Common myeloid progenitor, CD34-positive (primary cell): ENCODE data around the gene STAMBP.

Experiments
- CTCF ChIA-PET: fragments of 350-600 bp; sonication (Branson Sonifier 250); formaldehyde crosslinking; loops from one replicate; lab custom pipeline; 2021; ENCODE audit warnings: antibody characterized with exemption; lab: Charles Lee
- POLR2A ChIA-PET: fragments of 350-600 bp; sonication (Branson Sonifier 250); formaldehyde crosslinking; loops from one replicate; lab custom pipeline; 2021; ENCODE audit warnings: antibody characterized with exemption; lab: Charles Lee
- DNase-seq, 3 donors: peaks; one replicate each; pipeline versions ENCODE4 v3.0.0 to v3.0.0-alpha.2; 2013
- H3K27ac ChIP-seq, 2 experiments: 1 replicate in 1 of 2; 2 replicates in 1 of 2; pipeline ENCODE4 v1.7.0; 2013; ENCODE audit warnings: inconsistent platforms in 2 of 2, low read length in 2 of 2, mild to moderate bottlenecking in 2 of 2, low read depth in 1 of 2, moderate library complexity in 1 of 2; ENCODE audit not compliant: severe bottlenecking in 2 of 2, insufficient read depth in 1 of 2, poor library complexity in 1 of 2
- H3K27me3 ChIP-seq, 5 experiments: replicated peaks in 2 of 5; 1 replicate in 3 of 5; 2 replicates in 2 of 5; pipeline versions ENCODE4 v1.6.1 to v1.7.0; 2013; ENCODE audit warnings: low read length in 4 of 5, mild to moderate bottlenecking in 2 of 5, moderate library complexity in 2 of 5, inconsistent platforms in 1 of 5; ENCODE audit not compliant: insufficient read depth in 5 of 5, control insufficient read depth in 4 of 5
- H3K36me3 ChIP-seq, 4 experiments: 1 replicate in 2 of 4; 2 replicates in 2 of 4; pipeline versions ENCODE4 v1.6.1 to v1.7.0; 2013; ENCODE audit warnings: low read length in 3 of 4, control low read depth in 1 of 4, mild to moderate bottlenecking in 1 of 4; ENCODE audit not compliant: control insufficient read depth in 4 of 4, insufficient read depth in 4 of 4
- H3K4me1 ChIP-seq, 4 experiments: 1 replicate in 3 of 4; 2 replicates in 1 of 4; pipeline versions ENCODE4 v1.6.1 to v1.7.1; 2013; ENCODE audit warnings: low read length in 3 of 4, mild to moderate bottlenecking in 3 of 4, control low read depth in 1 of 4, inconsistent platforms in 1 of 4, moderate library complexity in 1 of 4; ENCODE audit not compliant: control insufficient read depth in 4 of 4, insufficient read depth in 4 of 4; ENCODE audit errors: control extremely low read depth in 1 of 4
- H3K4me3 ChIP-seq, 7 experiments: 1 replicate in 4 of 7; 2 replicates in 3 of 7; pipeline versions ENCODE4 v1.5.1 to v1.7.0; 2013; ENCODE audit warnings: mild to moderate bottlenecking in 7 of 7, low read length in 6 of 7, moderate library complexity in 6 of 7, inconsistent platforms in 2 of 7, low read depth in 2 of 7, control low read depth in 1 of 7; ENCODE audit not compliant: insufficient read depth in 4 of 7, control insufficient read depth in 1 of 7; ENCODE audit errors: extremely low read depth in 1 of 7
- H3K9me3 ChIP-seq, 5 experiments: 1 replicate in 4 of 5; 2 replicates in 1 of 5; pipeline versions ENCODE4 v1.6.1 to v1.7.1; 2013; ENCODE audit warnings: low read length in 4 of 5, mild to moderate bottlenecking in 2 of 5, inconsistent platforms in 1 of 5, low read depth in 1 of 5, moderate library complexity in 1 of 5; ENCODE audit not compliant: control insufficient read depth in 4 of 5, insufficient read depth in 2 of 5; ENCODE audit errors: control extremely low read depth in 1 of 5
- WGBS: methylation state at CpG from one replicate; pipeline ENCODE4 v1.1.5; 2013; ENCODE audit not compliant: insufficient coverage; 5-methylcytosine and 5-hydroxymethylcytosine counted together

Gene STAMBP

GRCh38 chr2:73904952-73905351, 76.2 kb downstream of the STAMBP start:
- POLR2A ChIA-PET, result interaction anchor here (0.7 kb wide), 1 partner anchor 91 kb away, joined by 3 read pairs; no protein-coding TSS in a partner anchor
- no peaks in the 10 kb centered on the region for H3K9me3 ChIP-seq

GRCh38 chr2:73906847-73907505, 78.2 kb downstream of the STAMBP start:
- POLR2A ChIA-PET, result no interaction called here

More at GRCh38 chr2:73904952-73905351, 76.2 kb downstream of the STAMBP start:
- DNase-seq, result no peak
- no CpG with 5 or more reads among the region's 1 CpG for WGBS
- Histone ChIP-seq H3K27me3 (no peaks in the 10 kb centered on the region), H3K27ac (no peak overlapping the region), H3K4me1 (peaks cover 0 to 6% (median 0%) of the 10 kb centered on the region in 4 experiments), H3K36me3 (no peaks in the 10 kb centered on the region), H3K4me3 (no peak overlapping the region)
- CTCF ChIA-PET, result no interaction called here

DNA sequence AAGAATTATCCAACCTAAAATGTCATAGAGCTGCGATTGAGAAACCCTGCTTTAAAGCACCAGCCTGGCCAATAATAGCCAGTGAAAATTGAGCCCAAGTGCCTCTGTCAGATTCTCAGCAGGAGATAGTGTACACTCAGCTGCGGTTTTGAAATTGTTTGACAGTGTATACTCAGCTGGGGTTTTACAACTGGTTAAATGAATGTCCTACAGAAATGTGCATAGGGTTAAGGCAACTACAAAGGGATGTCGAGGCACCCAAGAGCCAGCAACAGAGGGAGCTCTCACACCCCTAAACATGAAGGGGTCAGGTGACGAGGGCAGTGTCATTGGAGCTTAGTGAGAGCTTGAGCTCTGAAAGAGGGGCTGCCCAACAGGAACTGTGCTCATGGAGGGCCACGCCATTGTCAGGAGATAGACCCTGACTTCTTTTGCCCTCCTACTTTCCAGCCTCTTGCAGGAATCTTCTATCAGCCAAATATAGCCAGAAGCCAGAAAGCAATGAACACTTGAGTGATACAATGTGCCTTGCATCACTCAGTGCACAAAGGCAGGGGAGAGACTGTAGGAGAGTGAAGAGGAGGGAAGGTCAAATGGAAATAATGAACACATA, 79.2 kb downstream of the STAMBP start:
- H3K36me3 ChIP-seq, result no peaks in the 10 kb centered on the region
- POLR2A ChIA-PET, result no interaction called here
- no peak overlapping the region for H3K4me3 ChIP-seq
- peaks cover 0 to 6% (median 0%) of the 10 kb centered on the region in 4 experiments for H3K4me1 ChIP-seq
- WGBS, result 75% methylated on average over 5 of the region's 5 CpGs
- H3K9me3 ChIP-seq, result no peaks in the 10 kb centered on the region
- H3K27me3 ChIP-seq, result no peaks in the 10 kb centered on the region
- no peak overlapping the region for H3K27ac ChIP-seq
- CTCF ChIA-PET, result interaction anchor here (1.0 to 1.3 kb wide), 3 partner anchors 11 to 196 kb away, joined by 3 to 5 read pairs (median 4); no protein-coding TSS in a partner anchor
- peak in 2 of 3 donors; percentile 51 to 53 for DNase-seq

More at GRCh38 chr2:73906847-73907505, 78.2 kb downstream of the STAMBP start:
- CTCF ChIA-PET, result interaction anchor here (1.3 kb wide), 1 partner anchor 12 kb away, joined by 3 read pairs; no protein-coding TSS in a partner anchor
- 100% methylated on average over 3 of the region's 5 CpGs for WGBS
- no peak overlapping the region for H3K27ac ChIP-seq
- no peak overlapping the region for H3K4me3 ChIP-seq
- H3K36me3 ChIP-seq, result no peaks in the 10 kb centered on the region
- peaks cover 0 to 6% (median 0%) of the 10 kb centered on the region in 4 experiments for H3K4me1 ChIP-seq
- no peak for DNase-seq
- no peaks in the 10 kb centered on the region for H3K9me3 ChIP-seq
- H3K27me3 ChIP-seq, result no peaks in the 10 kb centered on the region

GRCh38 chr2:73908689-73909652, 80.2 kb downstream of the STAMBP start:
- 100% methylated on average over 5 of the region's 10 CpGs for WGBS
- H3K27ac ChIP-seq, result no peak overlapping the region
- H3K27me3 ChIP-seq, result no peaks in the 10 kb centered on the region
- no peak for DNase-seq
- H3K4me1 ChIP-seq, result peaks cover 0 to 6% (median 0%) of the 10 kb centered on the region in 4 experiments
- no peaks in the 10 kb centered on the region for H3K36me3 ChIP-seq
- ChIA-PET POLR2A (no interaction called here), CTCF (interaction anchor here (0.6 to 1.4 kb wide), 7 partner anchors 9 to 195 kb away, joined by 3 to 4 read pairs (median 3); no protein-coding TSS in a partner anchor)
- no peaks in the 10 kb centered on the region for H3K9me3 ChIP-seq
- H3K4me3 ChIP-seq, result no peak overlapping the region

DNA sequence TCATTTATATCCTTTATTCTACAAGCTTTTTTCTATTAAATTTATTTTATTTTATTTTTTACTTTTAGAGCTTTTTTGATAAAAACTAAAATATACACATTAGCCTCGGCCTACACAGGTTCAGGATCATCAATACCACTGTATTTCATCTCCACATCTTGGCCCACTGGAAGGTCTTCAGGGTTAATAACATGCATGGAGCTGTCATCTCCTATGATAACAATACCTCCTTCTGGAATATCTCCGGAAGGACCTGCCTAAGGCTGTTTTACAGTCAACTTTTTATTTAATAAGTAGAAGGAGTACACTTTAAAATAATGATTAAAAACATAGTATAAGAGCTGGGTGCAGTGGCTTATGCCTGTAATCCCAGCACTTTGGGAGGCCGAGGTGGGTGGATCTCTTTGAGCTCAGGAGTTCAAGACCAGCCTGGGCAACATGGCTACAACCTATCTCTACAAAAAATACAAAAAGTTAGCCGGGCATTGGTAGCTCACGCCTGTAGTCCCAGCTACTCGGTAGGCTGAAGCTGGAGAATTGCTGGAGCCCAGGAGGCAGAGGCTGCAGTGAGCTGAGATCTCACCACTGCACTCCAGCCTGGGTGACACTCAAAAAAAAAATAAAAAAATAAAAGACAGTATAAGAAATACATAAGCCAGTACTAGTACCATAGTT, 82.2 kb downstream of the STAMBP start:
- POLR2A ChIA-PET, result no interaction called here
- WGBS, result 96% methylated on average over 5 of the region's 6 CpGs

GRCh38 chr2:73911548-73912208, 82.9 kb downstream of the STAMBP start:
- Histone ChIP-seq H3K9me3 (no peaks in the 10 kb centered on the region), H3K27ac (no peak overlapping the region), H3K4me1 (peaks cover 0 to 6% (median 0%) of the 10 kb centered on the region in 4 experiments), H3K4me3 (no peak overlapping the region), H3K36me3 (no peaks in the 10 kb centered on the region), H3K27me3 (no peaks in the 10 kb centered on the region)
- POLR2A ChIA-PET, result no interaction called here
- DNase-seq, result no peak
- CTCF ChIA-PET, result interaction anchor here (0.7 to 1.8 kb wide), 4 partner anchors 13 to 169 kb away, joined by 3 to 5 read pairs (median 4); no protein-coding TSS in a partner anchor
- WGBS, result 100% methylated on average over 4 of the region's 8 CpGs

More for the DNA sequence above, 82.2 kb downstream of the STAMBP start:
- Histone ChIP-seq H3K9me3 (no peaks in the 10 kb centered on the region), H3K4me1 (peaks cover 0 to 6% (median 0%) of the 10 kb centered on the region in 4 experiments), H3K27me3 (no peaks in the 10 kb centered on the region), H3K36me3 (no peaks in the 10 kb centered on the region), H3K4me3 (no peak overlapping the region), H3K27ac (no peak overlapping the region)
- CTCF ChIA-PET, result interaction anchor here (0.7 to 1.6 kb wide), 3 partner anchors 12 to 170 kb away, joined by 3 to 5 read pairs (median 4); no protein-coding TSS in a partner anchor
- no peak for DNase-seq
